ENCODE measurements around the gene PROM1. TPM values are rescaled to one million over a fixed set of nuclear protein-coding genes. Genes with fewer than 3 reads are reported as not detected.

PROM1 gene
- total and polyA plus RNA-seq, 2 of the 13 experiments (the other 11 are each of a cell fraction or from before 2014, with no cell fraction given): 3.9 to 16.4 TPM

DNA sequence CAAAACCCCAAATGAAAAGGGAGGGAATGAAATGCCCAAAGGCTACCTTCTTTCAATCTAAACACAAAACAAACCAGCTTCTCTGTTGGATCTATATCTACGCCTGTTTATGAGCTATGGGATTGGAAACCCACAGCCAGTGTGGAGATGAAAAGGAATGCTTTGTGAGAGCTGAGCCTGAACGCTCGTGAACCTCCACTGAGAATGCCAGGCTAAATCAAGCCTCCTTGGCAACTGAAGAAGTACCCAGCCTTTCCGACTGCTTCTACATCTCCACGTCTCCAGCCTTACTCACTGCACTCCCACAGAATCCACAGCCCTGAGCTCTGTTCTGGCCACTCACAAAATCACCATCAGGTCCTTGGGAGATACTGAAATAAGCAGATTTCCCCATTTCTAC is 31.8 kb downstream of the PROM1 start:
- 65% methylated on average over 5 of the region's 5 CpGs for WGBS (ENCODE audit: low lambda C conversion rate)
- H3K4me1 ChIP-seq (ENCODE audit: insufficient read depth, low read length): no peaks in the 10 kb centered on the region
- H3K9me3 ChIP-seq (ENCODE audit: low read length): no peaks in the 10 kb centered on the region
- intact Hi-C loops (cut with micrococcal nuclease; ENCODE audit: unreplicated experiment): no loop called here
- no peaks in the 10 kb centered on the region for H3K79me2 ChIP-seq (ENCODE audit: insufficient read depth, low read length)
- CTCF ChIA-PET (ENCODE audit: low intra/inter-chr PET ratio, low total read pairs): no interaction called here
- no peak overlapping the region for H3K27ac ChIP-seq (ENCODE audit: extremely low read length, insufficient read depth, low read length)
- no peak overlapping the region for H2AFZ ChIP-seq (ENCODE audit: low read length)
- FAIRE-seq (no peak), DNase-seq (ENCODE audit: low spot score) (no peak), ATAC-seq (no peak)
- no peak overlapping the region for H3K9ac ChIP-seq (ENCODE audit: insufficient read depth, low read depth, low read length)
- no peak overlapping the region for H3K4me3 ChIP-seq (replicated peaks in 1 of 3; ENCODE audit: insufficient read depth in 1 of 3, low read depth in 2 of 3, low read length in 3 of 3)
- H3K4me2 ChIP-seq (ENCODE audit: low read depth, low read length): no peak overlapping the region
- TF ChIP-seq ADNP (CRISPR knock-in tag; IDR thresholded peaks at IDR 0.05): no peak
- TF ChIP-seq ZNF331 (CRISPR knock-in tag; IDR thresholded peaks at IDR 0.05): no peak
- no peak for TF ChIP-seq ZNF878 (CRISPR knock-in tag; IDR thresholded peaks at IDR 0.05)
- no peak for TF ChIP-seq ZNF33B (CRISPR knock-in tag; IDR thresholded peaks at IDR 0.05)
- TF ChIP-seq PTBP1 (IDR thresholded peaks at IDR 0.05; ENCODE audit: low read depth, low read length, poor library complexity, severe bottlenecking): no peak
- no peak for TF ChIP-seq DPF2 (CRISPR knock-in tag; IDR thresholded peaks at IDR 0.05; ENCODE audit: borderline replicate concordance, low read depth)
- TF ChIP-seq HOXA7 (CRISPR knock-in tag; IDR thresholded peaks at IDR 0.05): no peak
- TF ChIP-seq STAG1 (CRISPR knock-in tag; IDR thresholded peaks at IDR 0.05): no peak
- TF ChIP-seq SP1 (IDR thresholded peaks at IDR 0.05): no peak
- TF ChIP-seq SP1 (CRISPR knock-in tag; IDR thresholded peaks at IDR 0.05): no peak
- no peak for TF ChIP-seq THAP11 (CRISPR knock-in tag; IDR thresholded peaks at IDR 0.05)
- no peak for TF ChIP-seq ARNTL (CRISPR knock-in tag; IDR thresholded peaks at IDR 0.05)
- no peak for TF ChIP-seq ZNF644 (CRISPR knock-in tag; IDR thresholded peaks at IDR 0.05; ENCODE audit: low read depth)
- no peak for TF ChIP-seq TRIM24 (CRISPR knock-in tag; IDR thresholded peaks at IDR 0.05)
- no peak for TF ChIP-seq MXD4 (CRISPR knock-in tag; IDR thresholded peaks at IDR 0.05)
- no peak for TF ChIP-seq BRD4 (CRISPR knock-in tag; IDR thresholded peaks at IDR 0.05)
- TF ChIP-seq NR1H2 (CRISPR knock-in tag; IDR thresholded peaks at IDR 0.05; ENCODE audit: borderline replicate concordance, low read depth): no peak
- no peaks in the 10 kb centered on the region; a peak in 2 of 5 replicates for H3K27me3 ChIP-seq (ENCODE audit: control insufficient read depth in 1 of 2, insufficient read depth in 2 of 2, low read length in 2 of 2)
- in situ Hi-C loops (cut with HindIII; ENCODE audit: extremely low pct_ligation_motif_present, low pct_unique_long_range_greater_than_20kb): no loop called here
- no TSS peak for BruUV-seq (replicated peaks)
- no peaks in the 10 kb centered on the region for H3K36me3 ChIP-seq (replicated peaks in 1 of 2; ENCODE audit: control insufficient read depth in 1 of 2, insufficient read depth in 2 of 2, low read length in 2 of 2)
- POLR2A ChIA-PET: no interaction called here
- H4K20me1 ChIP-seq (ENCODE audit: insufficient read depth, low read length): no peaks in the 10 kb centered on the region

All from HepG2 (cell line).